ENCODE data around the gene SLC16A9.

DNA sequence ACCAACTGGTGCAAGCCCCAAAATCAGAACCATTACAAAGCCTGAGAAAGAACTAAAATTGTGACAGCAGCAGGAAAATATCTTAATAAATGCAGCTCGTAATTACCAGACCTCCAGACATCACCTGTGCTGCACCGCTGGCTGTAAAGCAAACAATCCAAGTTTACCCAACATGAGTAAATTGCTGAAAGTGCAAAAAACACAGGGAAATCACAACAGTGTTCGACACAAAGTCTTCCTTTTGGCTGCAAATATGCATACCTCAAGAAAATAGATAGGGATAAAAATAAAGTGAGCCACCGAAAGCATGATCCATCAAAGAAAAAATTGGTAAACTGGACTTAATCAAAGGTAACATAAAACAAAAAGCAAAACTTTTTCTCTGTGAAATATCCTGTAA is 101.7 kb downstream of the SLC16A9 start:
- TF ChIP-seq RAD21 (IDR thresholded peaks at IDR 0.05; ENCODE audit: low read depth) (no peak), EP300 (IDR thresholded peaks at IDR 0.05; ENCODE audit: borderline replicate concordance) (no peak), TAF1 (IDR thresholded peaks at IDR 0.05; ENCODE audit: low read depth) (no peak), YY1 (IDR thresholded peaks at IDR 0.05; ENCODE audit: low read depth) (no peak), REST (IDR thresholded peaks at IDR 0.05; ENCODE audit: low read depth) (no peak), USF1 (IDR thresholded peaks at IDR 0.05) (no peak), CEBPB (IDR thresholded peaks at IDR 0.05) (no peak), CREB1 (IDR thresholded peaks at IDR 0.05; ENCODE audit: low read depth) (no peak)
- TF ChIP-seq, protein P1, sequence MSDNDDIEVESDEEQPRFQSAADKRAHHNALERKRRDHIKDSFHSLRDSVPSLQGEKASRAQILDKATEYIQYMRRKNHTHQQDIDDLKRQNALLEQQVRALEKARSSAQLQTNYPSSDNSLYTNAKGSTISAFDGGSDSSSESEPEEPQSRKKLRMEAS (IDR thresholded peaks at IDR 0.05): no peak

All from Ishikawa (cell line).